NOMO-1 (cell line): Measurements from ENCODE around the gene ZNF778.
"Not testable (repeated sequence)": the region's sequence is repeated elsewhere in the genome, so short reads cannot be mapped to it uniquely, and the experiment has no call there.

Experiments used
- DNase-seq, 2 experiments: peaks; one replicate each; lab custom pipeline; 2025; ENCODE audit not compliant: unreplicated experiment in 2 of 2; lab: John Stamatoyannopoulos, UW

The ZNF778 gene

DNA sequence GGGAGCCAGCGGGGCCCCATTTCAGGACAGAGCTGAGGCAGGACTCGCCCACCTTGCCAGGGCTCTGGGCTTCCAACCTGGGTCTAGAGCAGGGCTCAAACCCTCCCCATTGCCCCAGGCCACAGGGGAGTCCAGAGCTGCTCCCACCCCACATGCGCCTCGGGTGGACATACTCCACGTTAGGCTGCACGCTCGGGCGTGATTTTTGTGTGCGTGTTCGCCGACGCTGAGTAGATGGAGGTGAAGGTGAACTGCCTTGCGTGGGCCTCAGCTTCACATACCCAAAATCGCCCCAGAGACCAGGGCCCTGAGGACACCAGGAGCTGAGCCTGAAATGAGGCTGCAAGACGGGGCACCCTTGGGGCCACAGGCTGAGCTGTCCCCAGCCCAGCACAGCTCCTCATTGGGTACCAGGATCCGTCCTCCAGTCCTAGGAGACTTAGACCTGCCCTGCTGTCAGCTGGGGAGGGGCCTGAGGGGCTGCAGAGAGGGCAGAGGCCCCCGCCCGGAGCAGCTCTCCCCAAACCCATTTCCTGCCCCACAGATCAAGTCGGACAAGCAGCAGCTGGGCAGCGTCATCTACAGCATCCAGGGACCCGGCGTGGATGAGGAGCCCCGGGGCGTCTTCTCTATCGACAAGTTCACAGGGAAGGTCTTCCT, 37.7 kb upstream of the ZNF778 start:
- no peak for DNase-seq

DNA sequence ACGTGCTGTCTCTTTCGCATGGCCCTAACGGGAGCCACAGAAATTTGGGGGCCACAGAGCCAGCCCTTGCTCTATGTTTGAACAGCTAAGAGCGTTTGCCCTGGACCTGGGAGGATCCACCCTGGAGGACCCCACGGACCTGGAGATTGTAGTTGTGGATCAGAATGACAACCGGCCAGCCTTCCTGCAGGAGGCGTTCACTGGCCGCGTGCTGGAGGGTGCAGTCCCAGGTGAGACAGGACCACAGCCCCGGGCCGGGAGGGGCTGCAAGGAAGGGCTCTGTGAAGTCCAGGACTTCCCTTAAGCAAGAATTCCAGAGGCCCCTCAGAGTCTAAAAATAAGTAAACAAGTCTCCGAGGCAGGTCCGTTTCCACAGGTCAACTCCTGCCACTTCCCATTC, 34.0 kb upstream of the ZNF778 start:
- no peak for DNase-seq

DNA sequence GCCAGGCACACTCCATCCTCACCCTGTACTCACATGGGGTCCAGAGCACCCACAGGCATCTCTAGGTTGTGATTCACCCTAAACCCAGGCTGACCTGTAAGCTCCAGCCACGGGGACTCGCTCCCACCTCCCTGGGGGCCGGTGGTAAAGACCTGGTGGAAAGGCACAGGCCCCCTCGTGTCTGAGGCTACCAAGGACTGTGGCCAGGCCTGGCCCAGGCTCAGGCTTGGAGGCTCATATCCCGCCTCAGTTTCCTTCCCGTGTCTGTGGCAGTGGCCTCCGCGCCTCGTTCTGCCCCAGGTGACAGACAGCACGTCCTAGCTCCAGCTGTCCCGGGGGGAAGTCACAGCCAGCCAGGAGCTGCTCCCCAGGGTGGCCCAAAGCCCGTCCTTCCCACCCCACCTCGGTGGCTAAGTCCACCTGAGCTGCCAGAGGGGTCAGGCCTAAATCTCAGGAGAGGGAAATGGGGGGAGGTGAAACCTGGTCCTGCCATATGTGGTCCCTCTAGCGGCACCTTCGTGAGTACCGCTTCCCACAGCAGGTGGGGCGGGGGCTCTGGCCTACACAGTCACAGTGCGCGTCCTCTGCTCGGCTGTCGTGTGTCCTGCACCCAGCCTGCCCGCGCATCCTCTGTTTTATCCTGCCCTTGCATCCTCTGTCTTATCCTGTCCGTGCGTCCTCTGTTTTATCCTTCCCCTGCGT, 33.4 kb upstream of the ZNF778 start:
- DNase-seq, result no peak

DNA sequence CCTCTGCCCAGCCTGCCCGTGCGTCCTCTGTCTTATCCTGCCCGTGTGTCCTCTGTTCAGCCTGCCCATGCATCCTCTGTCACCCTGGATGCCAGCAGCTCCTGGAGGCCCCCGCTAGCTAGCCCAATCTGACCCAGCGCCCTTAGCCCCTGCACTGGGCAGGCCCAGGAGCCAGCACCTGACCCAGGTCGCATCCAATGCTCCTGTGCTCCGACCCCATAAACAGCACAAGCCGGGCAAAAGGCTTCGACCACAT, 32.9 kb upstream of the ZNF778 start:
- DNase-seq, result no peak

DNA sequence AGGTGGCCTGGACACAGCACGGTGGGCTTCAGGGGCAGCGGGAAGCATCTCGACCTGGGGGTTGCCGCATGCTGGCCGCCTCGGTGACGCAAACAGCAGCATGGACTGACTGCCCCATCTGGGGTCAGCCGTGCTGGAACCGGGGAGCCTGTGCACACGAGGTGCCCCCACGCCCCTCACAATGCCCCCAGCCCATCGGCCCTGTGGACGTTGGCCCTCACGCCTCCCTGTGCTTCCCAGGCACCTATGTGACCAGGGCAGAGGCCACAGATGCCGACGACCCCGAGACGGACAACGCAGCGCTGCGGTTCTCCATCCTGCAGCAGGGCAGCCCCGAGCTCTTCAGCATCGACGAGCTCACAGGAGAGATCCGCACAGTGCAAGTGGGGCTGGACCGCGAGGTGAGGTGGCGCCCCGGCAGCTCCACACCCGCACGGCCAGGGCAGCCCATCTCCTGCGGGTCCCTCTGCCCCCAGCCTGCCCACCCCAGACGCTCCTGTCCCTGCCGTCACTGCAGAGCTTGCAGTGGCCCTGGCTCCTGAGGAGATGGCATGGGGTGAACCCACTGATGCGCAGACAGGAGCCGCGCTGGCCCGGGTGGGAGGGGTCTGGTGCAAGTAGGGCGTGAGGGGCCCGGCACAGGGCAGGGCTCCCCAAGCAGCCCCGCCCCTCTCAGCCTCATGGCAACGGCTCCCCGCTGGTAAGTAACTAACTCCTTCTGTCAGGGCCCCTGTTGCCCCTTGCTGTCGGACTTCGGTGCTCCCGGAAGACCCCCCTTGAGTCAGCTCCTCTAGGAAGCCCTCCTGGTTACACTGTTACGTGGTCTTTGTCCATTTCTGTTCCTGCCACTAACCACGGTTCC, 32.3 kb upstream of the ZNF778 start:
- no peak for DNase-seq

DNA sequence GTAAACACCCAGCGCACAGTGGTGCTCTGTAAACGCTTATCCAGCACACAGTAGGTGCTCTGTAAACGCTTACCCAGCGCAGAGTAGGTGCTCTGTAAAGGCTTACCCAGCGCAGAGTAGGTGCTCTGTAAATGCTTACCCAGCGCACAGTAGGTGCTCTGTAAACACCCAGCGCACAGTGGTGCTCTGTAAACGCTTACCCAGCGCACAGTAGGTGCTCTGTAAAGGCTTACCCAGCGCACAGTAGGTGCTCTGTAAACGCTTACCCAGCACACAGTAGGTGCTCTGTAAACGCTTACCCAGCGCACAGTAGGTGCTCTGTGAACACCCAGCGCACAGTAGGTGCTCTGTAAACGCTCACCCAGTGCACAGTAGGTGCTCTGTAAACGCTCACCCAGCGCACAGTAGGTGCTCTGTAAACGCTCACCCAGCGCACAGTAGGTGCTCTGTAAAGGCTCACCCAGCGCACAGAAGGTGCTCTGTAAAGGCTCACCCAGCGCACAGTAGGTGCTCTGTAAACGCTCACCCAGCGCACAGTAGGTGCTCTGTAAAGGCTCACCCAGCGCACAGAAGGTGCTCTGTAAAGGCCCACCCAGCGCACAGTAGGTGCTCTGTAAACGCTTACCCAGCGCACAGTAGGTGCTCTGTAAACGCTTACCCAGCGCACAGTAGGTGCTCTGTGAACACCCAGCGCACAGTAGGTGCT, 31.5 kb upstream of the ZNF778 start:
- not testable (repeated sequence) for DNase-seq

DNA sequence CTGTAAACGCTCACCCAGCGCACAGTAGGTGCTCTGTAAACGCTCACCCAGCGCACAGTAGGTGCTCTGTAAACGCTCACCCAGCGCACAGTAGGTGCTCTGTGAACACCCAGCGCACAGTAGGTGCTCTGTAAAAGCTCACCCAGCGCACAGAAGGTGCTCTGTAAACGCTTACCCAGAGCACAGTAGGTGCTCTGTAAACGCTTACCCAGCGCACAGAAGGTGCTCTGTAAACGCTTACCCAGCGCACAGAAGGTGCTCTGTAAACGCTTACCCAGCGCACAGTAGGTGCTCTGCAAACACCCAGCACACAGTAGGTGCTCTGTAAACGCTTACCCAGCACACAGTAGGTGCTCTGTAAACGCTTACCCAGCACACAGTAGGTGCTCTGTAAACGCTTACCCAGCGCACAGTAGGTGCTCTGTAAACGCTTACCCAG, 30.9 kb upstream of the ZNF778 start:
- DNase-seq, result not testable (repeated sequence)

DNA sequence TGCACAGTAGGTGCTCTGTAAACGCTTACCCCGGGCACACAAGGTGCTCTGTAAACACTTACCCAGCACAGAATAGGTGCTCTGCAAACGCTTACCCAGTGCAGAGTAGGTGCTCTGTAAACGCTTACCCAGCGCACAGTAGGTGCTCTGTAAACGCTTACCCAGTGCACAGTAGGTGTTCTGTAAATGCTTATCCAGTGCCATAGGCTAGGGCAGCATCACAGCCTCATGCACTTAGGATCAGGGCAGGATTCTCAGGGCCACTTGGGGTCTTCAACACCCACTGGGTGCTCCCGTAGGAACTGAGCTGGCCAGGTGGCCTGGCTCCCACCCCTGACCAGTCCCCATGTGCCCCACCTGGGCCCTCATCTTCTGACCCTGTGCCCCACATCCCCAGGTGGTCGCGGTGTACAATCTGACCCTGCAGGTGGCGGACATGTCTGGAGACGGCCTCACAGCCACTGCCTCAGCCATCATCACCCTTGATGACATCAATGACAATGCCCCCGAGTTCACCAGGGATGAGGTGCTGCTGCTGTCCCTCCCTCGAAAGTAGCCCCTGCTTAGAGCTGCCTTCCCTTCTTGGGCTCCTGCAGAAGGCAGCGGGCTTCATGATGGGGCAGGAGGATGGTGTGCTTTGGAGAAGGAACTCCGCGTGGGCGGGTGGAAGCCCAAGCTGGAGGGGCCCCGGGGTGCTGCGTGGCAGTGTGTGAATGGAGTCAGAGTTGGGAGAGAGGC, 30.3 kb upstream of the ZNF778 start:
- peak; percentile 34 to 40 for DNase-seq

DNA sequence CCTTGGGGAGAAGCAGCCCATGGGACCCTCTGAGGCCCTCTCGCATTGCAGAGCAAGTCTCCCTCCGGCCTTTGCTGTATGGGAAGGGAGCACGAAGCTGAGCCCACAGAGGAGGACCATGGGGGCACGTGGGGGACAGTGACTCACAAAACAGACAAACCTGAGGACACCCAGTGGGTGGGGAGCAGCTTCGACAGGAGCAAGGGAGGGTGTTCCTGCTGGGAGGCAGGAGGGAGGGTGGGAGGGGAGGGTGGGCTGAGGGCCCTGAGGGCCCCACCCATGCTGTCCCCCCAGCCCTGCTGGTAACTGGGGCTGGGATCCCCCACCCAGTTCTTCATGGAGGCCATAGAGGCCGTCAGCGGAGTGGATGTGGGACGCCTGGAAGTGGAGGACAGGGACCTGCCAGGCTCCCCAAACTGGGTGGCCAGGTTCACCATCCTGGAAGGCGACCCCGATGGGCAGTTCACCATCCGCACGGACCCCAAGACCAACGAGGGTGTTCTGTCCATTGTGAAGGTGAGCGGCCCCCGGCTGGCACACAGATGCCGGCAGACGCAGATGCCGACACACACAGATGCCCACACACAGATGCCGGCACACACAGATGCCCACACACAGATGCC, 29.6 kb upstream of the ZNF778 start:
- no peak for DNase-seq

DNA sequence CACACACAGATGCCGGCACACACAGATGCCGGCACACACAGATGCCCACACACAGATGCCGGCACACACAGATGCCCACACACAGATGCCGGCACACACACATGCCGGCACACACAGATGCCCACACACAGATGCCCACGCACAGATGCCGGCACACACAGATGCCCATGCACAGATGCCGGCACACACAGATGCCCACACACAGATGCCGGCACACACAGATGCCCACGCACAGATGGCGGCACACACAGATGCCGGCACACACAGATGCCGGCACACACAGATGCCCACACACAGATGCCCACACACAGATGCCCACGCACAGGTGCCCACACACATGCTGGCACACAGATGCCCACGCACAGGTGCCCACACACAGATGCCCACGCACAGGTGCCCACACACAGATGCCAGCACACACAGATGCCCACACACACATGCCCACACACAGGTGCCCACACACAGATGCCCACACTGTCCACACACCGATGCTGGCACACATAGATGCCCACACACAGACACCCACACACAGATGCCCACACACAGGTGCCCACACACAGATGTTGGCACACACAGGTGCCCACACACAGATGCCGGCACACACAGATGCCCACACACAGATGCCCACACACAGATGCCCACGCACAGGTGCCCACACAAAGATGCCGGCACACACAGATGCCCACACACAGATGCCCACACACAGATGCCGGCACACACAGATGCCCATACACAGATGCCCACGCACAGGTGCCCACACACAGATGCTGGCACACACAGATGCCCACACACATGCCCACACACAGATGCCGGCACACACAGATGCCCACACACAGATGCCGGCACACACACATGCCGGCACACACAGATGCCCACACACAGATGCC, 28.8 kb upstream of the ZNF778 start:
- not testable (repeated sequence) for DNase-seq

DNA sequence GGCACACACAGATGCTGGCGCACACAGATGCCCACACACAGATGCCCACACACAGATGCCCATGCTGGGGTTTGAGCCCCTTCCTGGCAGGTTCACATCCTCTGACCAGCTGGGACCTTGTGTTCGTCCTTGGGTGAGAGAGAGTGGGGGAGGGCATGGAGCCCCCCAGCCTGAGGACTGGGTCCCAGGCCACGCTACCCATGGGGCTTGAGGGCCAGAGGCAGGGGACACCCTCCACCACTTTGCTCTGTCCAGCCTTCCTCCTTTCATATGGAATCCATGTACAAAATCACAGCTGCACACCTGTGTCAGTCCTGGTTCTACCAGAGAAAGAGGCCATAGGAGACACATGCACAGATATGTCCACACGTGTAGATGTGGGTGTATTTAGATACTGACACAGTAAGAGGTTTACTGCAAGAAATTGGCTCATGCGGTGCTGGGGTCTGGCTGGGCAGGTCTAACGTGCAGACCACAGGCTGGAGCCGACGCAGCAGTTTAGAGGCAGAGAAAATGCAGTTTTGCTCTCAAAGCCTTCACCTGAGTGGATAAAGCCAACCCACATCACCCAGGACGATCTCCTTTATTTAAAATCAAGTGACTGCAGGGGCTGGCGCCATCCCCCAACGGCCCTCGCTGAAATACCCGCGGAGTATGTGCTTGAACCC, 28.0 kb upstream of the ZNF778 start:
- no peak for DNase-seq

DNA sequence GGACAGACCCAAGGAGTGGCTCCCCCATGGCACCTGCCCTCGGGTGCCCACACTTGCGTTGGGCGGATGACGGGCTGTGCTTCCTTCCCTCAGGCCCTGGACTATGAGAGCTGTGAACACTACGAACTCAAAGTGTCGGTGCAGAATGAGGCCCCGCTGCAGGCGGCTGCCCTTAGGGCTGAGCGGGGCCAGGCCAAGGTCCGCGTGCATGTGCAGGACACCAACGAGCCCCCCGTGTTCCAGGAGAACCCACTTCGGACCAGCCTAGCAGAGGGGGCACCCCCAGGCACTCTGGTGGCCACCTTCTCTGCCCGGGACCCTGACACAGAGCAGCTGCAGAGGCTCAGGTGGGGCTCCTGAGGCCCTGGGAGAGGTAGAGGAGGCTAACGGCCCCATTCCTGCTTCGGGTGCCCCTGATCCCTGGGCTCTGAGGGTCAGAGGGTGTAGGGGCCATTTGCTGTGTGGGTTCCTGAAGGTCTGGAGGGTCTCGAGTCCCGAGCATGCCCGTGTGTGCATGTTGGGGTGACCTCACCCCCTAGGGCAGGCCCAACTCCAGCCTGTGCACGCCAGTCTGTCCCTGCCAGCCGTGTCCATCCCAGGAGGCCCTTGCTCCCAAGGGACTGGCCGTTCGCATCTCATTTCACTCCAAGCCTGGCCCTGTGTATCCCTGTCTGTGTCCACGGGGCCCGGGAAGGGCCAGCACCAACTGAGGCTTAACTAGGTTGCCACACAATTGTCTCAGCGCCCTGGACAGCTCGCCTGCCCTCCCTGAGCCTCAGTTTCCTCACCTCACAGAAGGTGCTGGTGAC, 27.1 kb upstream of the ZNF778 start:
- DNase-seq, result no peak

DNA sequence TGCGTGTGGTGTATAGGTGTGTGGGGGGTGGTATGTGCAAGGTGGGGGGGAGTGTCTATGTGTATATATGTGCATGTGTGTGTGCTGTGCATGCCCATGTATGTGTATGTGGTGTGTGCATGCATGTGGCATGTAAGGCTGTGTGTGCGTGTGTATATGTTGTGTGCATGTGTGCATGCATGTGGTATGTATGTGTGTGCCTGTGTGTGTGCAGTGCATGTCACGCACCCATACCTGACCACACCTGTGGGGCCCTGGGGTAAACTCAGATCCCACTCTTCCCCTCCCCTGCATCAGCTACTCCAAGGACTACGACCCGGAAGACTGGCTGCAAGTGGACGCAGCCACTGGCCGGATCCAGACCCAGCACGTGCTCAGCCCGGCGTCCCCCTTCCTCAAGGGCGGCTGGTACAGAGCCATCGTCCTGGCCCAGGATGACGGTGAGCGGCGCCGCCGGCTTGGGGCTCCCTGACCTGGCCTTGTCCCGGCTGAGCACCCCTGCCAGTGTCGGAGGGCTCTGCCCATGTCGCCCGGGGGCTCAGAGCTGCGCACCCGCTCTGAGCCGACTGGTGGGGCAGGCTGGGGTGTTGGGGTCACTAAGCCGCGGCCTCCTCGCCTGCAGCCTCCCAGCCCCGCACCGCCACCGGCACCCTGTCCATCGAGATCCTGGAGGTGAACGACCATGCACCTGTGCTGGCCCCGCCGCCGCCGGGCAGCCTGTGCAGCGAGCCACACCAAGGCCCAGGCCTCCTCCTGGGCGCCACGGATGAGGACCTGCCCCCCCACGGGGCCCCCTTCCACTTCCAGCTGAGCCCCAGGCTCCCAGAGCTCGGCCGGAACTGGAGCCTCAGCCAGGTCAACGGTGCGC, 26.2 kb upstream of the ZNF778 start:
- no peak for DNase-seq

DNA sequence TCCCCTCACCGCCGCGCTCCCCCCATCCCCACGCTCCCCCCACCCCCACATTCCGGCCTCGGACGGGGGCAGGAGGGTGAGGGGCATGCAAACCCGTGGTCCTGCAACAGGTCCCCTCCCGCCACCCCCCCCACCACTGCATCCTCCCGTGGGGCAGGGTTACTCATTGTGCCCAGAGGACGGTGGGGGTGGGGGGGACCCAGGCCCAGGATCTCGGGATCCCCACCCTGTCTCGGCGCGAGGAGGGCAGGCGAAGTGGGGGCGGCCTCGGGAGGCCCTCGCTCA, 25.7 kb upstream of the ZNF778 start:
- no peak for DNase-seq

DNA sequence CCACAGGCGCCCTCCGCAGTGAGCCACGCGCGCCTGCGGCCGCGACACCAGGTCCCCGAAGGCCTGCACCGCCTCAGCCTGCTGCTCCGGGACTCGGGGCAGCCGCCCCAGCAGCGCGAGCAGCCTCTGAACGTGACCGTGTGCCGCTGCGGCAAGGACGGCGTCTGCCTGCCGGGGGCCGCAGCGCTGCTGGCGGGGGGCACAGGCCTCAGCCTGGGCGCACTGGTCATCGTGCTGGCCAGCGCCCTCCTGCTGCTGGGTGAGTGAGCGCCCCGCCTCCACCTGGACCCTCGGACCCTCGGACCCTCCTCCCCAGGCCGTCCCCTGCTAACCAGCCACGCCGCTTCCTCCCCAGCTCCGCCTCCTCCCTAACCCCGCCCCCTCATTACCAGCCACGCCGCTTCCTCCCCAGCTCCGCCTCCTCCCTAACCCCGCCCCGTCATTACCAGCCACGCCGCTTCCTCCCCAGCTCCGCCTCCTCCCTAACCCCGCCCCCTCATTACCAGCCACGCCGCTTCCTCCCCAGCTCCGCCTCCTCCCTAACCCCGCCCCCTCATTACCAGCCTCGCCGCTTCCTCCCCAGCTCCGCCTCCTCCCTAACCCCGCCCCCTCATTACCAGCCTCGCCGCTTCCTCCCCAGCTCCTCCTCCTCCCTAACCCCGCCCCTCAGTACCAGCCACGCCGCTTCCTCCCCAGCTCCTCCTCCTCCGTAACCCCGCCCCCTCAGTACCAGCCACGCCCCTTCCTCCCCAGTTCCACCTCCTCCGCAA, 25.1 kb upstream of the ZNF778 start:
- peak; percentile 49 to 60 for DNase-seq

DNA sequence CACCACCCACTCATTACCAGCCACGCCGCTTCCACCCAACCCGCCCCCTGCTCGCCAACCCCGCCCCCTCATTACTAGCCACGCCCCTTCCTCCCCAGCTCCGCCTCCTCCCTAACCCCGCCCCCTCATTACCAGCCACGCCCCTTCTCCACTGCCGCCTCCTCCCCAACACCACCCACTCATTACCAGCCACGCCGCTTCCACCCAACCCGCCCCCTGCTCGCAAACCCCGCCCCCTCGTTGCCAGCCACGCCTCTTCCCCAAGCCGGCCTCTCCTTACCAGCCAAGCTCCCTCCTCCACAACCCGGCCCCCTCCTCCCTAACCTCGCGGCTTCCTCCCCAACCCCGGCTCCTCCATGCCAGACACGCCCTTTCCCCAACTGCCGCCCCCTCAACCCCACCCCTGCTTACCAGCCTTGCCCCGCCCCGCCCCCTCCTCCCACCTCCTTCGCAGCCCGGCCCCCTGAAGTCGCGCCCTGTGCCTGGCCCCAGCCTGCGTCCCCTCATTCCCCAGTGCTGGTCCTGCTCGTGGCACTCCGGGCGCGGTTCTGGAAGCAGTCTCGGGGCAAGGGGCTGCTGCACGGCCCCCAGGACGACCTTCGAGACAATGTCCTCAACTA, 24.4 kb upstream of the ZNF778 start:
- DNase-seq, result peak; percentile 24 to 60
